ENCODE measurements around the gene TEX2. TPM values are rescaled to one million over a fixed set of nuclear protein-coding genes. Genes with fewer than 3 reads are reported as not detected.

The TEX2 gene
- polyA plus RNA-seq, 1 donor (not counting 4 experiments of a cell fraction or from before 2014, with no cell fraction given) = 44.4 TPM

- dilution Hi-C loops (cut with MboI; ENCODE audit: extremely low pct_ligation_motif_present, low sequenced_read_pairs) = no loop called here
- H3K4me1 ChIP-seq (ENCODE audit: control insufficient read depth, extremely low read depth, insufficient read depth, low read length) = peaks cover 35% of the 10 kb centered on the region
- H3K27ac ChIP-seq (ENCODE audit: control insufficient read depth, insufficient read depth, low read length) = peak overlapping the region; percentile 88
- H3K9ac ChIP-seq (ENCODE audit: control insufficient read depth, extremely low read depth, insufficient read depth, low read length) = peak overlapping the region; percentile 86
- H3K9me3 ChIP-seq (ENCODE audit: control insufficient read depth, low read depth, low read length) = no peaks in the 10 kb centered on the region
- TF ChIP-seq EZH2 (IDR thresholded peaks at IDR 0.05; ENCODE audit: low read length) (no peak), CTCF (optimal IDR thresholded peaks at IDR 0.05 in 1 of 3, IDR thresholded peaks at IDR 0.05 in 1 of 3, conservative IDR thresholded peaks at IDR 0.05 in 1 of 3; ENCODE audit: extremely low read depth in 1 of 3, insufficient read depth in 2 of 3, low read length in 3 of 3) (no peak)
- H3K27me3 ChIP-seq (ENCODE audit: control insufficient read depth, extremely low read depth, insufficient read depth, low read length) = no peaks in the 10 kb centered on the region
- peak overlapping the region; percentile 86 for H2AFZ ChIP-seq (ENCODE audit: control insufficient read depth, low read length)
- peaks cover 37% of the 10 kb centered on the region for H3K79me2 ChIP-seq (ENCODE audit: control insufficient read depth, insufficient read depth, low read length)
- H4K20me1 ChIP-seq (ENCODE audit: control insufficient read depth, extremely low read depth, insufficient read depth, low read length) = no peaks in the 10 kb centered on the region
- no peaks in the 10 kb centered on the region for H3K36me3 ChIP-seq (ENCODE audit: control insufficient read depth in 2 of 2, extremely low read depth in 1 of 2, insufficient read depth in 2 of 2, low read length in 2 of 2)
- peak overlapping the region; percentile 78 for H3K4me2 ChIP-seq (ENCODE audit: control insufficient read depth, extremely low read depth, insufficient read depth, low read depth, low read length)
- FAIRE-seq (no peak), DNase-seq (ENCODE audit: low read depth, low spot score) (no peak)
- H3K9me1 ChIP-seq (ENCODE audit: control insufficient read depth, extremely low read depth, insufficient read depth, low read length) = no peaks in the 10 kb centered on the region
- peak overlapping the region; percentile 45 to 72 (median 63) for H3K4me3 ChIP-seq (ENCODE audit: control insufficient read depth in 2 of 3, extremely low read depth in 1 of 3, insufficient read depth in 2 of 3, low read depth in 1 of 3, low read length in 3 of 3)
These were observed 132.5 kb downstream of the TEX2 start for GRCh38 chr17:64130559-64131001.

GRCh38 chr17:64129765-64130558, 133.1 kb downstream of the TEX2 start, which contains the start of gene ERN1:
ERN1 (minus strand) TSS chr17:64130144; CDS start chr17:64130029, 115 bp downstream.
- Histone ChIP-seq H3K4me3 (ENCODE audit: control insufficient read depth in 2 of 3, extremely low read depth in 1 of 3, insufficient read depth in 2 of 3, low read depth in 1 of 3, low read length in 3 of 3) (peak within 1 kb of the TSS; percentile 72 to 85 (median 72)), H3K9me3 (ENCODE audit: control insufficient read depth, low read depth, low read length) (no peaks in the 10 kb centered on the region), H3K9ac (ENCODE audit: control insufficient read depth, extremely low read depth, insufficient read depth, low read length) (peak within 1 kb of the TSS; percentile 89), H2AFZ (ENCODE audit: control insufficient read depth, low read length) (peak within 1 kb of the TSS; percentile 86), H3K27me3 (ENCODE audit: control insufficient read depth, extremely low read depth, insufficient read depth, low read length) (no peaks in the 10 kb centered on the region), H3K36me3 (ENCODE audit: control insufficient read depth in 2 of 2, extremely low read depth in 1 of 2, insufficient read depth in 2 of 2, low read length in 2 of 2) (no peaks in the 10 kb centered on the region), H3K27ac (ENCODE audit: control insufficient read depth, insufficient read depth, low read length) (peak within 1 kb of the TSS; percentile 88), H3K4me1 (ENCODE audit: control insufficient read depth, extremely low read depth, insufficient read depth, low read length) (peaks cover 36% of the 10 kb centered on the region), H3K79me2 (ENCODE audit: control insufficient read depth, insufficient read depth, low read length) (peaks cover 40% of the 10 kb centered on the region), H3K9me1 (ENCODE audit: control insufficient read depth, extremely low read depth, insufficient read depth, low read length) (no peaks in the 10 kb centered on the region), H4K20me1 (ENCODE audit: control insufficient read depth, extremely low read depth, insufficient read depth, low read length) (no peaks in the 10 kb centered on the region), H3K4me2 (ENCODE audit: control insufficient read depth, extremely low read depth, insufficient read depth, low read depth, low read length) (peak within 1 kb of the TSS; percentile 92)
- FAIRE-seq (no peak), DNase-seq (ENCODE audit: low read depth, low spot score) (no peak)
- dilution Hi-C loops (cut with MboI; ENCODE audit: extremely low pct_ligation_motif_present, low sequenced_read_pairs) = no loop called here
- TF ChIP-seq EZH2 (IDR thresholded peaks at IDR 0.05; ENCODE audit: low read length) (no peak), CTCF (optimal IDR thresholded peaks at IDR 0.05 in 1 of 3, IDR thresholded peaks at IDR 0.05 in 1 of 3, conservative IDR thresholded peaks at IDR 0.05 in 1 of 3; ENCODE audit: extremely low read depth in 1 of 3, insufficient read depth in 2 of 3, low read length in 3 of 3) (no peak)

All from keratinocyte (primary cell).